Measurements from ENCODE around the gene AHNAK.
"Not testable (repeated sequence)": the region's sequence is repeated elsewhere in the genome, so short reads cannot be mapped to it uniquely, and the experiment has no call there.

AHNAK gene

DNA sequence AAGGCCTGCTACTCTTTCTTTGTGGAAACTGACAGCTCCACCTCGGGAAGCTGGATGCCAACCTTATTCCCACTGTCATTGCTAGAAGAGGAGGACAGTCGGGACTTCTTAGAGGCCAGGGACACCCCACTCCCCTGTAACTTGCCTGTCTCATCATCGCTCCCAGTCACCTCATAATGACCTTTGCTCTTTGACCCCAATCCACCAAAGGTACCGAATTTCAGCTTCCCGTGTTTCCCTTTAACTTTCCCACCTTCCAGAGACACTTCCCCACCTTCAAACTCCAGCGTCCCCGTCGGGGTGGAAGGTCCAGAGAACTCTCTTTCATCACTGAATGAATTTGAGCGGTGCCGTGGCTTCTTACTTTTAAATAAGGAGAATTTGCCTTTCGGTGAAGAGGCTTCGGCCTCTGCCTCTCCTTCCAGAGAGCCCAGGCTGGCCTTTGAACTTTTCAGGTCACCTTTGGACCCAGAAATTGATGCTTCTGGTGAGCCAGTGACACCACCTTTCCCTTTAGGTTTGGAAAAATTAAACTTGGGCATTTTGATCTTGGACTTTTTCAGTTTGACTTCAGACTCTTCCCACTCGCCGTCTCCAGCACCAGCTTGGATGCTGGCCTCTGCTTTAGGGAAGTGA, 29.8 kb downstream of the AHNAK start:
- no peak for DNase-seq (ENCODE audit: low read depth)

DNA sequence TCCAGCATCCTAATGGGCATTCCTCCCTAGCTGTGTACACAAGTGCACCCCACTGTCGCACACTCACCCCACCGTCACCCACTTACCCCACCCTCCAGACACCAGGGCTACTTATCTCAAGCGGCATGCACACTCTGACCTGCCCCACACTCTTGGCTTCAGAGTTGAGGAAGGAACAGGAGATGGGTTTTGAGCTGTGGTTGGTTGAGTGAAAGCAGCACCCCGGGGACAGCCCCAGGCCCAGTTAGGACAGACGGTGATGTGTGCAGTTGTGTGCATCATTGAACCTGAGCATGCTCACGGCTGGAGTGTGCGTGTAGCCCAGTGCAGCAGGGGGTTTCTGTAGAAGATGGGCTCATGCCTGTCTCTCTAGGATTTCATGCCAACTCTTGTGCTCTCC, 32.5 kb downstream of the AHNAK start:
- DNase-seq (ENCODE audit: low read depth): no peak

DNA sequence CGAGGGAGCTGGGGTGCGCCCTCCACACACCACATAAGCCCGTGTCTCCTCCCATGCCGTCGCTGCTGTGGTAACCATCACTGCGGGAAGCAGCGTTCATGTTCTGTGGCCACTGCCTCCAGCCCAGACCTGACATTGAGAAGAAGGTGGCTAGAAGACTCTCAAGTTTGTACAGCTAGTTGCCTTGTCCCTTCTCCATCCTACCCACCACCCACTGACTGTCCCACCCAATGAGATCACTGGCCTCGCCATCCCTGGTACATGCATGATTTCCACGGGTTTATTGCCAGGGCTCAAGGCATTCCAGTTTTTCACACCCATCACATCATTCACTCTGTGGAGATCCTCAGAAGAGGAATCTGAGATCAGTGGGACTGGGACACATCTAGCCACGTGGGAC, 33.0 kb downstream of the AHNAK start:
- DNase-seq (ENCODE audit: low read depth): no peak

DNA sequence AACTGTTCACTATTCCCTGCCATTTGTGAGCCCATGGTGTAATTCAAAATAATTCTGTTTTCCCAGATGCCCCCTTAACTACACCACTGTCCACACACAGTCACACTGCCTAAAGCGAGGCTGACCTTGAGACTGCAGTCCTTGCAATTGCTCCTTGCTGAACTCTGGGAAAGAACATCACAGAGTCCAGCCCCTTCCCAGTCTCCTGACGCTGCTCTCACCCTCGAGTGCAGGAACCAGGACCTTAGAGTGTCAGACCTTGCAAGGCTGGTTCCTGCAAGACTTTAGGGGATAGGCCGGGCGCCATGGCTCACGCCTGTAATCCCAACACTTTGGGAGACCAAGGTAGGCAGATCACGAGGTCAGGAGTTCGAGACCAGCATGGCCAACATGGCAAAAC, 33.6 kb downstream of the AHNAK start:
- no peak for DNase-seq (ENCODE audit: low read depth)

DNA sequence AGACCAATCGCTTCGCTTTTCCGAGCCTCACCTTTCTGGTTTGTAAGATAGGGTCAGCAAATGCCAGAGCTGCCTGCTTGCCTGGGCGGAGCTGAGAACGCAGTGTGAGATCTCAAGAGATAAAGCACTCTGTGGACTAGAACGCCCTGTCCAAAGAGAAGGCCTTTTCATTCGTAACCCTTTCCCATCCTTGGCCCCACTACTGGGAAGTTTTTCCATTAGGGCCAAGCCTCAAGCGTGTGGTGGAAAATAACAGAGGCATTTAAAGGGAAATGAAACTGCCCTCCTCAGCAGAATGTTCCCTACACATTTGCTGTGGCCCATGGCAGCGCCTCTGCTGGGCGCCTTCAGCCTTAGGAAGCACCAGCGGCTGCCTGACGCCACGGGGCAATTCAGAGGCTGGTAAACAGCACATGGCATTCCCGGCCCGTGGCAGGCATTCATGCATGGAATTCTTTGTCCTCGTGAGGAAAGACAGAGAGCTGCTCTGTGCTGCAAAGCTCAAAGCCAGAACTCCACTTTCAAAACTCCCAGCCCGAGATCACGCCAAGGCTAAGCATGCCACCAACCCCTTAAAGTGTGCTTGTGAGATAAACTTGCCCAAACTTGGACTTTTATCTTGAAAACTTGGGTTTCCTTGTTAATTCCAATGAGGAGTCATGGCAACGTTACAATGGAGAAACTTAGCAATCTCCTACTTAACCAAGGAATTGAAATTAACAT, 38.1 kb downstream of the AHNAK start:
- DNase-seq (ENCODE audit: low read depth): no peak

DNA sequence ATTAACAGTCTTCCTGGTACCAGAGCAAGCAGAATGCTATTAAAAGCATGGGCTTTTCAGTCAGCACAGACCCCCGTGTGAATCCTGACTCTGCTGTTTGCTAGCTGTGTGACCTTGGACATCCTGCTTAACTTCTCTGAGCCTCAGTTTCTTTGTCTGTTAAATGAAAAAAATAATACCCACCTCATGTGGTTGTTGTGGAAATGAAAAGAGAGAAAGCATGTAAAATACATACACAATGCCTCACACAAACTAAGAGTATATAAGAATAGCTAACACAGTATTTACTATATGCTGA, 39.5 kb downstream of the AHNAK start:
- DNase-seq (ENCODE audit: low read depth): no peak

DNA sequence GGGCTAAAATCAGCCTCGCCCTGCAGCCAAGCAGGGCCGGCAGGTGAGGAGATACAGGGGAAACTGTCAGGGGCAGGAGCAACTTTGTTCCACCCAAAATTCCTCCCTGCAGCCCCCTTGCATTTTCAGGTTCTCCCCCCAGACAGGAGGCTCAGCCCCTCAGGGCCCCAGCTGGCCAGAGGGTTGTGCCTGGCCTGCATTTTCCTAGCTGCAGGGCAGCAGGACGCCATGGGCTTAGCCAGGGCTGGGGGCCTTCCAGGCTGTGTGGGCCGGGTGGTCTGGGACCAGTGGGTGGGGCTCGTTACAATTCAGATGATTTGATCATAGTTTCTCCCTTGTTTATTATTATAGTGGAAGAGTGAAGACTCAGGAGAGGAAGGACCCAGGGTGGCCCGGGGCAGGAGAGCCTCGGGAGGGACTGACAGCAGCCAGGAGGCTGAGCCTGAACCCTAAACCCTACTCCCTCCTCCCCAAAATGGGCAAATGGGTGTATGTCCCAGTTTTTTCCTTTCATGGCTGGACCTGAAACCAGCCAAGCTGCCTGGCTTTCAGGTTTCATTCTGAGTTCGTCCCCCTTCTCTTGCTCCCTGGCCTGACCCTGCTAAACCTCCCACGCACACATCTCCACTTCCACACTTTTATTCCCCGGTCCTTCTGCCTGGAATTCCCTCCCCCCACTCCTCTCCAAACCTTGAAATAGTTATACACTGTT, 40.0 kb downstream of the AHNAK start:
- no peak for DNase-seq (ENCODE audit: low read depth)

DNA sequence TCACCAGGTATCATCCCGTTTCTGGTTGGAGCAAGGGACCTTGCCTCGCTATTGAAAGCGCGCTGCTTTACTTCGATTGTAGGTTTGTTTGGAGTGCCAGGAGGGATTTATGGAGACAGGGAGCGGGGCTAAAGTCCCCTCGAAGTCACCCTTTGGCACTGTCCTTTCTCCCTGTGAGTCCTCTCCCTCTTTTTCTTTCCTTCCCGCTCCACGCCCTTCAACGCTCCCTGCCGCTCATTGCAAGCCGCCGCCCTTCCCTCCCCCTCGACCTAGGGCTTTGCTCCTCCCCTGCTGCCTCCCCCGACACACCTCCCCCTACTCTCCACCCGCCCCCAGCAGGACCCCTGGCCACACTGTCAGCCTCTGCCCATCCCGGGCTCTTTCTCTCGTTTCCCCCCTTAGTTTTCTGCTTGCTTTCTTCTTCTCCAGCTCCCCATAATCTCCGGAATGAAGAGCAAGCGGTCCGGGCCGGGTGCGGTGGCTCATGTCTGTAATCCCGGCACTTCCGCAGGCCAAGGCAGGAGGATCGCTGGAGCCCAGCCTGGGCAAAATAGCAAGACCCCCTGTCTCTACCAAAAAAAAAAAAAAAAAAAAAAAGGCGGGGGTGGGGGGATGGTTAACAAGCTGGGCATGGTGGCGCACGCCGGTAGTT, 41.0 kb downstream of the AHNAK start:
- no peak for DNase-seq (ENCODE audit: low read depth)

DNA sequence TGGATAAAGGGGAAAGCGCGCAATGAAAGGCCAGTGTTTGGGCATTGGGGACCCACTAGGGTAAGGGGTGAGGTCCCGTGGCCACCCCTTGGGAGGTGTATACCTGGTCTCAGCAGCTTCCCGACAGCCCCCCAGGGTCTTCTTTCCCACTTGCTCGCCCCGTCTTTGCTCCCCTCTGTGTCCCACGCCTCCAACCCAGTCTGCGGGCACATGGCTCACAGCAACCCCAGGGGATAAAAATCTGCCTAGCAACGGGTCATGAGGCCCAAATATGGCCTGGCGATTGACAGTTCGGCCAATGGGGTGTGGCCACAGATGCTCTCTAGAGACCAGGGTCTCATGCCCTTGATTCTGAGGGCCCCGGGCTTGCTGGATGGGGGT, 41.6 kb downstream of the AHNAK start:
- no peak for DNase-seq (ENCODE audit: low read depth)

DNA sequence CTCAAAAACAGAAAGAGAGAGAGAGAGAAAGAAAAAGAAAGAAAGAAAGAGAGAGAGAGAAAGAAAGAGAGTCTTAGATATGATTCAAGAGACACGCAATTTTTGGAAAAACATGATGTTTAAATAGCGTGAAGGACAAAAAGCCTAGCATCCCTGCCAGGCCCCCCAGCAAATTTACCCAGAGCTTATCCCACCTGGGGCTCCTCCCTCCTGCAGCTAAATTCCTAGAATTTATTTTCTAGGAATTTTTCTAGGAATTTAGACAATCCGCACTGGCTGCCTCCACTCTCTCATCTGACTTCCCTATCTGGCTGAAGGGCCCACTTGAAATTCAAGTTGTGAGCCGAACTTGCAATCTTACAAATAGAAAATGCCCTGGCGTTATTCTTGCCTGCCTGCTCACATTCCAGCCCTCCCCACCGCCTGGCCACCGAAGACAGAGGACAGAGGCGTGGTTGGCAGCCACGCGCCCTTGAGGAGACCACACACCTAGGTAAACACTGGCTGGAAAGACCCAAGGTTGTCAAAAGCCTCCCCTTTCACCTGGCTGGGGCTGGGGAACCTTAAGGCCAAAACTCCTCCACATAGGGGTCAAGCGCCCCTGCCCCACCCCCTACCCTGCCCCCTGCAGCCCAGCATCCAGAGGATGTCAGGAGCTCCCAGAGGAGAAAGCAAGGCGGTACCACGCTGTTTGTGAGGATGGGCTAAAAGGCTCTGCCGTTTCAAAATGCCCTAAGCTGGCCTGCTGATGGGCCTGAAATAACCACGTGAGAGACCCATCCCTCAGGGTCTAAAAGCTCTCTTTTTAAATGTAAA, 42.2 kb downstream of the AHNAK start:
- DNase-seq (ENCODE audit: low read depth): no peak

DNA sequence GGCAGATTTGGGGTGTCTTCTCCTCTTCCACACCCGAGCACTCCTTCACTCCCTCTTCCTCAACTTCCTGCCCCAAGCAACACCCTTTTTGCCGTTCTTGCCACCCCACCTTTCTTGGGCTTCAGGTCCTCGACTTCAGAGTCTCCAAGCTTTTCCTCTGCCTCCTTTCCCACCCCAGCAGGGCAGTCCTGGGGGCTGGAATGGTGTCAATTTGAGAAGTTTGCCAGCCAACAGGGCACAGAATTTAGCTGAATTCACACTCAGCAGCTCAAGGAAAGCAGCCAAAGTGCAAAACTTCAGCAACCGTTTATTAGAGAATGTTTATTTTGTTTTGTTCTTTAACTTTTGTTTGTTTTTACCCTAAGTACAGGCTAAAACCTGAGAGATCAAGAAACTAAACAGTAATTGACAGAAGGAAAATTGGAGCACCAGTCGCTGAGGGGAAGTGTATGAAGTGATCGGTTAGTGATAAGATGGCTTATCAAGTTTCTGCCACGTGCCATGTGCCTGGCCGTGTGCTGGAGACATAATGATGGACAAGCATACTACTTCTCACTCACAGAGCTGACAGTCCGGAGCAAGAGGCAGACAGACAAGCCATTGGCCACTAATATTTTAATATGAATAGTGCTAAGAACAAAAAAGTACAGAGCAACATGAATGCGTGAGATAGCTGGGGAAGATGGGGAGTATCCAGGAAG, 44.4 kb downstream of the AHNAK start:
- DNase-seq (ENCODE audit: low read depth): no peak

DNA sequence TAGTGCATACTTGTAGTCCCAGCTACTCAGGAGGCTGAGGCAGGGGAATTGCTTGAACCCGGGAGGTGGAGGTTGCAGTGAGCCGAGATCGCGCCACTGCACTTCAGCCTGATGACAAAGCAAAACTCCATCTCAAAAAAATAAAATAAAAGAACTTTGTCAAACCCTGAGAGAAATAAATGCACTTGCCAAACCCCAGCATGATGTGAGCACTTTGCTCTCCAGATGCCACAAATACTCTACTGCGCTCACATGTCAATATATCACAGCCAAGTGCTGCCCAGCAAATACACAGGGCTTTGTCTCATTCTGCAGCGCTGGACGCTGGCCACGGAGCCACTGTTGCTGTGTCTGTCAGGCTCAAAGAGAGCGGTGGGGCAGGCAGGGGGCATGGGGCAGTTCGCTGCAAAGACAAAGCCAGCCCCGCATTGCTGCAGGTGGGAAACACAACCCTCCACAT, 45.1 kb downstream of the AHNAK start:
- DNase-seq (ENCODE audit: low read depth): no peak

DNA sequence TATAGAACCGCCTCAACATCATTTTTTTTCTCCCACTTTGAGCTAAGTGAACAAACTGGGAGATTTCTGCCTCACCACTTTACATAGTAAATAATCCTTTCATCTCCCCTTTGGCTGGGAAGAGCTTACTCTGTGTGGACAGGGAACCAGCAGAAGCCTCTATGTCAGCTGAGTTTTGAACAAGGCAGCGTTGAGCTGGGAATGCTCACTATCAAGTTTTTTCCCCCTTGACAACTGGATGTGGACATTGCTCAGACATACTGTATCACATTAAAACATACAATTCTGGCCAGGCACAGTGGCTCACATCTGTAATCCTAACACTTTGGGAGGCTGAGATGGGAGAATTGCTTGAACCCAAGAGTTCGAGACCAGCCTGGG, 46.0 kb downstream of the AHNAK start:
- no peak for DNase-seq (ENCODE audit: low read depth)

DNA sequence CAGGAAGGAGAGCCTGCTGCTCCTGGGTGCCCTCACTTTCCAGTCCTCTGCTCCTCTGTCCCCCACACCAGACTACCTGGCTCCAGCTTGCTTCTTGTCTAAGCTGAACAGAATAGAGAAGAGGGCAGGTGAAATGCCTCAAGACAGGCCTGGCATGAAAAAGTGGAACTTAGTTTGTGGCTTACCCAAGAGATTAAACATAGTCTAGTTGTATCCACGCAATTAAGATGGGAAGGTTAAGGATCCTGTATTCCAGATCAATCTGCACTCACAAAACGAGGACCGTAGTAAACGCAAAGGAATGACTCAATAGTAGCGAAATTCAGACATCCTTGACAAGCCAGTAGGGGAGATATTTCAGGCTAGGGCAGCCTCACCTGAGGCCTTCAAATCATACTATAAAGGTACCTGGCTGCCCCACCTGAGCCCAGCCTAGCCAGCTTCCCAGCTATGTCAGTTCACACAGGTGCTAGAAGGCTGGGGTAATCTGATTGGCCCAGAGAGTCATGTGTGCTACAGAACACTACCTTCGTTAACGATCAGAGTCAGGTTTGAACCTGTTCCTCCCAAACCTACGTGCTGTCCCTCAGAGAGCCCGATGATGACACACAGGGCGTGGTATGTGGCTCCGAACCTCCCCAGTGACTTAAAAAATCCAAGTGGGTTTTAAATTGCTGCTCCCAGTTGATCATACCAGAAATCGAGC, 46.5 kb downstream of the AHNAK start:
- no peak for DNase-seq (ENCODE audit: low read depth)

DNA sequence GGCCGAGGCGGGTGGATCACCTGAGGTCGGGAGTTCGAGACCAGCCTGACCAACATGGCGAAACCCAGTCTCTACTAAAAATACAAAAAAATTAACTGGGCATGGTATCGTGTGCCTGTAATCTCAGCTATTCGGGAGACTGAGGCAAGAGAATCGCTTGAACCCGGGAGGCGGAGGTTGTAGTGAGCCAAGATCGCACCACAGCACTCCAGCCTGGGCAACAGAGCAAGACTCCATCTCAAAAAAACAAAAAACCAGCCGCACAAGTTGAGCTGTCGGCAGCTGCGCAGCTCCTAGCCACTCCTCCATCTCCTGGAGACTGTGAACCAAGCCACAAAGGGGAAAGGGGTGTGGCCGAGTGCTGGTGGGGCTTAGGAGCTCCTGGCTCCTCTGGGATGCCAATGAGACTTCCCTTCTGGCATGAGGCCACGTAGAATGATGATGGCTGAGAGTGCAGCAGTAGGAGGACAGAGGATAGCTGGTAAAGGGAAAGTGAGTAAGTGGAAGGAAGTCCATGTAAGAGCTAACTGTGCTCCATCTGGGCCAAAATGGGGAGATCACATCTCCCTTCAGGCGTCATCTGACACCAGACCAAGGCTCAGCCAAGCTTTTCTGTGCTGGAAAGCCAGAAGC, 47.2 kb downstream of the AHNAK start:
- DNase-seq (ENCODE audit: low read depth): not testable (repeated sequence)

DNA sequence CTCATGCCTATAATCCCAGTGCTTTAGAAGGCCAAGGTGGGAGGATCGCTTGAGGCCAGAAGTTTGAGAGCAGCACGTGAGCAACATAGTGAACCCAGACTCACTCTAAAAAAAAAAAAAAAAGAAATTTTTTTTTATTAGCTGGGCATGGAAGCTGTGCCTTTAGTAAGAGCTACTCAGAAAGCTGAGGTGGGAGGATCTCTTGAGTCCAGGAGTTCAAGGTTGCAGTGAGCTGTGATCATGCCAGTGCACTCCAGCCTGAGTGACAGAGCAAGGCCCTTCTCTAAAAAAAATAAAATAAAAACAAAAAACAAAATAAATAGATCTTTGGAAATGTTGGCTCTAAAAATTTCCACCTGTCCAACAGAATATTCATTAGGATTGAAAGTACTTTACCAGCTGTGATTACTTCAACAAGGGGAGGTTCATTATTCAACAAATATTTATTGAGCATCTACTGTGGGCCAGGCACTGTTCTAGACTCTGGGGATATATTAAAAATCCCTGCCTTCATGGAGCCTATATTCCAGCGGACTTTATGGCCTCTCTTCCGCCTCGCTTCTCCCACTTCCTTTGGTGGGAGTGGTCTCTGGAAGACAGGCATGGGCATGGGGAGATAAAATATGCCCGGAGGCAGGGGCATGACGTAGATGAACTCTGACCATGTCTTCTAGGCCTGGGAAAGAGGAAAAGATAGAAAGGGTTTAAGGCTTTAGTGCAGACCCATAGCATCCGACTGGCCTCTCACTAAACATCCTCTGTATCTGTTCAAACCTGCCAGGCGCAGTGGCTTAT, 47.9 kb downstream of the AHNAK start:
- no peak for DNase-seq (ENCODE audit: low read depth)

DNA sequence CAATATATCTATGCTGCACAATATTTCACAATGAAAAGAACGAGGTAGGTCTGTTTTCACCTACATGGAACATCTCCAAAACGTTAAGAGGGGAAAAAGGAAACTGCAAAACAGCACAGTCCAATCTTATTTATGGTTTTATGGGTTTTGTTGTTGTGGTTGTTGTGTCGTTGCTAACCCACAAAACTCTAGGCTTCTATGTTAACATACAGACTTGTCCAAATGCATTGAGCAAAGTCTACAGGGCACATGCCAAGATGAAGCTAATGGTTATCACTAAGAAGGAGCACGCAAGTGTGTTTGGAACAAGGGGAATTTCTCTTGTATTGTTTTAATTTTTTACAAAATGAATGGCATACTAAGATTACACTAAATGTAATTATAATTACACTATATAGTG, 48.6 kb downstream of the AHNAK start:
- DNase-seq (ENCODE audit: low read depth): no peak

DNA sequence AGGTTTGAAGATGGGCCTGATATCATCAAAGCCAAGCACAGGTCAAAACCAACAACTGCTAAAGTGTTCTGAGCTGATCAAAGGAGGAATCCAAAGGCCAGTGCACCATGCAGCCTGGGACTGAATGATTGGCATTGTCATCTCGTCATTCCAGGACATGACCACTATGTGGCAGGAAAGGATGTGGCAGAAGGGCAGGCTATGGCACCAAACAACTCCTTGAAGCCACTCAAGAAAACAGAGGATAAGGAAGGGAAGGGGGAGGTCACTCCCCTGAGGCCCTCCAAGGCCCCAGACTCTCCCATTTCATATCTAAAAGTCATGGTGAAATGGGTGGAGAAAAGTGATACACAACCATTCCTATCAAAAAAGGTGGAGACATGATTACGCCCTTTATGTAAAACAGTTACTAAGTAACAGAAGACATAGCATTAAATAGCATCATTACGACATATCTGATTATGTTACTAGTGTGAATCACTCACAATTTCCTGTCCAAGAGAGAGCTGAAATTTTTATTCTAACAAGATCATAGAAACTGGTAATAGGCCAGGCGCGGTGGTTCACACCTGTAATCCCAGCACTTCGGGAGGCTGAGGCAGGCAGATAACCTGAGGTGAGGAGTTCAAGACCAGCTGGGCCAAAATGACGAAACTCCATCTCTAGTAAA, 49.3 kb downstream of the AHNAK start:
- DNase-seq (ENCODE audit: low read depth): no peak

DNA sequence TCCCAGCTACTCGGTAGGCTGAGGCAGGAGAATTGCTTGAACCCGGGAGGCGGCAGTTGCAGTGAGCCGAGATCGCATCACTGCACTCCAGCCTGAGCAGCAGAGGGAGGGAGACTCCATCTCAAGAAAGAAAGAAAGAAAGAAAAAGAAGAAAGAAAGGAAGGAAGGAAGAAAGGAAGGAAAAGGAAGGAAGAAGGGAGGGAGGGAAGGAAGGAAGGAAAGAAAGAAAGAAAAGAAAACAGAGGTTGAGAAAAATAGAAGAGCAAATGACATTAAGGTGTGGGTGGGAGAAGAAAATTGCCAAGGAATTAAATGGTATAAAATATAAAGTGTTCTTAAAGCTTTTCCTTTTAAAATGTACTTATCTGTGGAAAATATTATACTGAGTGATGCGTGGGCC, 49.9 kb downstream of the AHNAK start:
- no peak for DNase-seq (ENCODE audit: low read depth)
